B cell (primary cell): Measurements from ENCODE around the gene GPRC5B. TPM values are rescaled to one million over a fixed set of nuclear protein-coding genes. Genes with fewer than 3 reads are reported as not detected.

ENCODE experiments used
- ATAC-seq: fragments of 200-7000 bp; cut with Tn5 transposase; one replicate; pipeline ENCODE4 v1.10.0; 2021; ENCODE audit warnings: low read depth, mild to moderate bottlenecking, moderate number of reproducible peaks, moderate library complexity
- CTCF ChIA-PET: fragments of 350-600 bp; sonication (Branson Sonifier 250); formaldehyde crosslinking; loops from one replicate; lab custom pipeline; 2021; ENCODE audit warnings: antibody characterized with exemption, inconsistent platforms; lab: Charles Lee
- POLR2A ChIA-PET: fragments of 350-600 bp; sonication (Branson Sonifier 250); formaldehyde crosslinking; loops from one replicate; lab custom pipeline; 2021; ENCODE audit warnings: antibody characterized with exemption; lab: Charles Lee
- DNase-seq: peaks from one replicate; pipeline ENCODE4 v3.0.0; 2013
- H2AFZ ChIP-seq: 2 replicates; pipeline ENCODE4 v1.6.1; 2012; ENCODE audit warnings: mild to moderate bottlenecking, low read depth, low read length; ENCODE audit not compliant: insufficient read depth, poor library complexity, severe bottlenecking
- H3K27ac ChIP-seq, 2 donors: 1 replicate in 1 of 2; 2 replicates in 1 of 2; pipeline ENCODE4 v1.5.1; 2012 to 2013; ENCODE audit warnings: low read length in 2 of 2, mild to moderate bottlenecking in 2 of 2, moderate library complexity in 1 of 2
- H3K27me3 ChIP-seq, 4 experiments: fragments of 200-600 bp in 1 of 4; sonication (generic) in 1 of 4; replicated peaks in 1 of 4; 1 replicate in 2 of 4; 2 replicates in 2 of 4; pipeline versions ENCODE4 v1.6.1 to v1.7.0; 2013 to 2016; ENCODE audit warnings: low read length in 3 of 4, mild to moderate bottlenecking in 2 of 4, mixed read lengths in 1 of 4, moderate library complexity in 1 of 4; ENCODE audit not compliant: insufficient read depth in 4 of 4, control insufficient read depth in 3 of 4; ENCODE audit errors: control extremely low read depth in 1 of 4
- H3K36me3 ChIP-seq, 2 experiments: replicated peaks in 1 of 2; 1 replicate in 1 of 2; 2 replicates in 1 of 2; pipeline versions ENCODE4 v1.6.1 to v1.7.1; 2013; ENCODE audit warnings: low read length in 1 of 2; ENCODE audit not compliant: insufficient read depth in 2 of 2, control insufficient read depth in 1 of 2; ENCODE audit errors: control extremely low read depth in 1 of 2, extremely low read depth in 1 of 2
- H3K4me1 ChIP-seq, 2 donors: fragments of 200-600 bp in 1 of 2; sonication (generic) in 1 of 2; 1 replicate in 1 of 2; 2 replicates in 1 of 2; pipeline versions ENCODE4 v1.5.1 to v1.6.1; 2013 to 2017; ENCODE audit warnings: low read length in 2 of 2; ENCODE audit not compliant: control insufficient read depth in 2 of 2, insufficient read depth in 2 of 2
- H3K4me2 ChIP-seq: replicated peaks from 2 replicates; pipeline ENCODE3; 2012; ENCODE audit warnings: mild to moderate bottlenecking, low read depth, low read length; ENCODE audit not compliant: poor library complexity, severe bottlenecking
- H3K4me3 ChIP-seq, 5 experiments: fragments of 200-600 bp in 1 of 5; sonication (generic) in 1 of 5; 1 replicate in 3 of 5; 2 replicates in 2 of 5; pipeline versions ENCODE4 v1.5.1 to v1.7.0; 2011 to 2016; ENCODE audit warnings: low read length in 4 of 5, mild to moderate bottlenecking in 4 of 5, low read depth in 2 of 5, control low read depth in 1 of 5, moderate library complexity in 1 of 5; ENCODE audit not compliant: insufficient read depth in 1 of 5; ENCODE audit errors: control extremely low read depth in 1 of 5, extremely low read depth in 1 of 5
- H3K79me2 ChIP-seq: fragments of 200-600 bp; sonication (generic); one replicate; pipeline ENCODE4 v1.6.0; 2016; ENCODE audit warnings: low read length; ENCODE audit not compliant: control insufficient read depth, insufficient read depth
- H3K9ac ChIP-seq: fragments of 200-600 bp; sonication (generic); 2 replicates; pipeline ENCODE4 v1.6.1; 2017; ENCODE audit warnings: mild to moderate bottlenecking, low read length, moderate library complexity
- H3K9me3 ChIP-seq, 3 donors: one replicate each; pipeline versions ENCODE4 v1.6.1 to v1.7.1; 2013; ENCODE audit warnings: low read length in 2 of 3; ENCODE audit not compliant: control insufficient read depth in 2 of 3, insufficient read depth in 1 of 3; ENCODE audit errors: control extremely low read depth in 1 of 3
- H4K20me1 ChIP-seq: 2 replicates; pipeline ENCODE4 v1.6.0; 2012; ENCODE audit warnings: mild to moderate bottlenecking, low read length; ENCODE audit not compliant: insufficient read depth, control insufficient read depth, poor library complexity, severe bottlenecking
- H3K27ac Mint-ChIP-seq: one replicate; pipeline ENCODE4 v1.8.0; 2021; ENCODE audit warnings: mixed read lengths
- H3K27me3 Mint-ChIP-seq: one replicate; pipeline ENCODE4 v1.8.0; 2021; ENCODE audit warnings: mixed read lengths
- H3K4me1 Mint-ChIP-seq: one replicate; pipeline ENCODE4 v1.8.0; 2021; ENCODE audit warnings: mixed read lengths
- H3K4me3 Mint-ChIP-seq: one replicate; pipeline ENCODE4 v1.8.0; 2021; ENCODE audit warnings: mixed read lengths
- H3K9me3 Mint-ChIP-seq: one replicate; pipeline ENCODE4 v1.8.0; 2022; ENCODE audit warnings: mixed read lengths; ENCODE audit not compliant: insufficient read depth
- EZH2 ChIP-seq: IDR thresholded peaks from 2 replicates; pipeline ENCODE4 v1.6.1; 2012; ENCODE audit warnings: borderline replicate concordance, low read depth, mild to moderate bottlenecking, moderate library complexity, low read length; ENCODE audit not compliant: insufficient read depth, poor library complexity, severe bottlenecking
- WGBS: methylation state at CpG from one replicate; pipeline ENCODE4 v1.1.5; 2013; ENCODE audit warnings: missing lambda C conversion rate; ENCODE audit not compliant: insufficient coverage; 5-methylcytosine and 5-hydroxymethylcytosine counted together
- intact Hi-C: fragments of 100-400 bp; cut with micrococcal nuclease; formaldehyde crosslinking; loops from one replicate; pipeline ENCODE4 v1.10.0; 2022
- polyA plus RNA-seq: library from polyadenylated mRNA; depleted of rRNA; stranded (reverse); fragments of >200 nt; gene quantifications from 2 replicates; pipeline ENCODE4 v1.2.3, GENCODE V29; 2012
- total RNA-seq, 2 donors: library from RNA; stranded (reverse); fragments of 120-200 nt in 1 of 2; gene quantifications; 1 replicate in 1 of 2; 2 replicates in 1 of 2; pipeline versions ENCODE4 v1.2.3 to v1.2.4, GENCODE V29; 2013 to 2022
- TF ChIP-seq, protein P1 (sequence below): fragments of 200-600 bp; IDR thresholded peaks from one replicate; pipeline ENCODE4 v1.8.0; 2022; ENCODE audit warnings: antibody characterized with exemption, mild to moderate bottlenecking

Gene GPRC5B
- total and polyA plus RNA-seq, 2 donors (not counting 1 experiment from before 2014, with no cell fraction given), result not detected

DNA sequence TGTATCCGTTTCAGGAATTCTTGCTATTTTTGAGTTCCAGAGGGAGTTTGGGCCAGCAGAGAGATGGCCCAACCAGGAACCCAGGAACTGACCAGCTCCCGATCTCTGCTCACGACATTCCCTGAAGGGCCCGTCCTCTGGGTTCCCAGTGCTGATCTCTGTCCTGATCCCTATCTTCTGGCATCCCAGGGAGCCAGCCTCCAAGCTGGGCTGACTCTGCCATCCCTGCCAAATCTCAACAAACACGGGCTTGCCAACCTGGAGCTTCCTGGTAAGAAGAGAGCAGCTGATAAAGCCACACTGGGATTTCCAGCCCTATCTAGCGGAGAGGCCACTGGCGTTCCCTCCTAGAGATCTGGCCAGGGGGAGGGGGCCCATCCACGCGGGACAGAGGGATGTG, 16.2 kb downstream of the GPRC5B start:
- no peak for DNase-seq
- H3K36me3 ChIP-seq, result no peaks in the 10 kb centered on the region
- no peaks in the 10 kb centered on the region for H3K9me3 ChIP-seq
- no peak overlapping the region for H3K4me3 Mint-ChIP-seq
- no peak overlapping the region for H3K27ac Mint-ChIP-seq
- H3K4me3 ChIP-seq, result no peak overlapping the region
- TF ChIP-seq, protein P1, sequence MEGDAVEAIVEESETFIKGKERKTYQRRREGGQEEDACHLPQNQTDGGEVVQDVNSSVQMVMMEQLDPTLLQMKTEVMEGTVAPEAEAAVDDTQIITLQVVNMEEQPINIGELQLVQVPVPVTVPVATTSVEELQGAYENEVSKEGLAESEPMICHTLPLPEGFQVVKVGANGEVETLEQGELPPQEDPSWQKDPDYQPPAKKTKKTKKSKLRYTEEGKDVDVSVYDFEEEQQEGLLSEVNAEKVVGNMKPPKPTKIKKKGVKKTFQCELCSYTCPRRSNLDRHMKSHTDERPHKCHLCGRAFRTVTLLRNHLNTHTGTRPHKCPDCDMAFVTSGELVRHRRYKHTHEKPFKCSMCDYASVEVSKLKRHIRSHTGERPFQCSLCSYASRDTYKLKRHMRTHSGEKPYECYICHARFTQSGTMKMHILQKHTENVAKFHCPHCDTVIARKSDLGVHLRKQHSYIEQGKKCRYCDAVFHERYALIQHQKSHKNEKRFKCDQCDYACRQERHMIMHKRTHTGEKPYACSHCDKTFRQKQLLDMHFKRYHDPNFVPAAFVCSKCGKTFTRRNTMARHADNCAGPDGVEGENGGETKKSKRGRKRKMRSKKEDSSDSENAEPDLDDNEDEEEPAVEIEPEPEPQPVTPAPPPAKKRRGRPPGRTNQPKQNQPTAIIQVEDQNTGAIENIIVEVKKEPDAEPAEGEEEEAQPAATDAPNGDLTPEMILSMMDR, result no peak
- TF ChIP-seq EZH2, result no peak
- no peaks in the 10 kb centered on the region for H3K79me2 ChIP-seq
- H3K27me3 Mint-ChIP-seq, result peaks cover 3% of the 10 kb centered on the region
- ChIA-PET CTCF (interaction anchor here (0.6 kb wide), 1 partner anchor 706 kb away, joined by 3 read pairs; no protein-coding TSS in a partner anchor), POLR2A (no interaction called here)
- H3K9me3 Mint-ChIP-seq, result no peaks in the 10 kb centered on the region
- no peaks in the 10 kb centered on the region for H3K27me3 ChIP-seq
- WGBS, result 97% methylated on average over 9 of the region's 9 CpGs
- H3K4me1 Mint-ChIP-seq, result no peaks in the 10 kb centered on the region
- H2AFZ ChIP-seq, result no peak overlapping the region
- no peak overlapping the region for H3K27ac ChIP-seq
- intact Hi-C loops, result no loop called here
- H3K4me2 ChIP-seq, result no peak overlapping the region
- ATAC-seq, result no peak
- H4K20me1 ChIP-seq, result no peaks in the 10 kb centered on the region
- no peaks in the 10 kb centered on the region for H3K4me1 ChIP-seq
- no peak overlapping the region for H3K9ac ChIP-seq

DNA sequence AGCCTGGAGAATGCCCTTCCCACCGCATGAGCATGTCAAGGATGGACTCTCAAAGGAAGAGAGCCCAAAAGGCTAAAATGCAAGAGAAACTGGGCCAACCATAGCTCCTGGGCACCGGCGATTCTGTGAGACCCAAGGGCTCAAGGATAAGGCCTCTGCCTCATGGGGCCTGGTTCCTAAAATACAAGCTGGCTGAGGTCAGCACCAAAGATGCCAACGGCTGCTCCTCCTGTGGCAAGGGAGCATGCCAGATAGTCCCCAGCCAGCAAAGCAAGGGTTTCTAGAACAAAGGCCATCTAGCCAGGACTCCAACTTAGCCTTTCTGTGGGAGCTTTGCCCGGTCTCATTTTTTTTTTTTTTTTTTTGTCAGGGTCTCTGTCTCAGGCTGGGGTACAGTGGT, 20.1 kb downstream of the GPRC5B start:
- TF ChIP-seq, protein P1, result no peak
- TF ChIP-seq EZH2, result no peak
- H3K4me1 ChIP-seq, result no peaks in the 10 kb centered on the region
- H4K20me1 ChIP-seq, result no peaks in the 10 kb centered on the region
- no peak overlapping the region for H2AFZ ChIP-seq
- POLR2A ChIA-PET, result no interaction called here
- no peak overlapping the region for H3K4me2 ChIP-seq
- WGBS, result 96% methylated on average over 4 of the region's 5 CpGs
- Mint-ChIP-seq H3K4me3 (no peak overlapping the region), H3K27ac (no peak overlapping the region), H3K9me3 (no peaks in the 10 kb centered on the region), H3K4me1 (no peaks in the 10 kb centered on the region), H3K27me3 (no peaks in the 10 kb centered on the region)
- DNase-seq (no peak), ATAC-seq (no peak)
- no peak overlapping the region for H3K4me3 ChIP-seq
- H3K36me3 ChIP-seq, result no peaks in the 10 kb centered on the region
- H3K27ac ChIP-seq, result no peak overlapping the region
- no peaks in the 10 kb centered on the region for H3K9me3 ChIP-seq
- H3K9ac ChIP-seq, result no peak overlapping the region
- no peaks in the 10 kb centered on the region for H3K27me3 ChIP-seq
- CTCF ChIA-PET, result no interaction called here
- intact Hi-C loops, result no loop called here
- no peaks in the 10 kb centered on the region for H3K79me2 ChIP-seq
